Subcutaneous abdominal adipose tissue (tissue), 5 donors: Measurements from ENCODE around the gene NFATC2IP.

Source experiments
- H3K27ac ChIP-seq: one replicate; pipeline ENCODE4 v1.7.0; 2013; ENCODE audit warnings: low read depth, mild to moderate bottlenecking, inconsistent platforms, low read length, moderate library complexity
- H3K27me3 ChIP-seq, 5 donors: one replicate each; pipeline ENCODE4 v1.7.0; 2013; ENCODE audit warnings: low read length in 5 of 5, inconsistent platforms in 1 of 5; ENCODE audit not compliant: control insufficient read depth in 5 of 5, insufficient read depth in 4 of 5
- H3K36me3 ChIP-seq, 5 donors: one replicate each; pipeline ENCODE4 v1.7.0; 2013; ENCODE audit warnings: low read length in 5 of 5; ENCODE audit not compliant: control insufficient read depth in 5 of 5, insufficient read depth in 5 of 5
- H3K4me1 ChIP-seq, 5 donors: one replicate each; pipeline ENCODE4 v1.7.0; 2013; ENCODE audit warnings: low read length in 5 of 5, mild to moderate bottlenecking in 3 of 5, moderate library complexity in 1 of 5; ENCODE audit not compliant: control insufficient read depth in 5 of 5, insufficient read depth in 5 of 5
- H3K4me3 ChIP-seq, 5 donors: one replicate each; pipeline ENCODE4 v1.7.0; 2013; ENCODE audit warnings: low read length in 5 of 5, low read depth in 1 of 5
- H3K9ac ChIP-seq, 5 donors: one replicate each; pipeline ENCODE4 v1.7.0; 2013; ENCODE audit warnings: low read length in 5 of 5, mild to moderate bottlenecking in 4 of 5, moderate library complexity in 3 of 5
- H3K9me3 ChIP-seq, 5 donors: one replicate each; pipeline ENCODE4 v1.7.0; 2013; ENCODE audit warnings: low read length in 5 of 5; ENCODE audit not compliant: control insufficient read depth in 5 of 5
- donor health status: healthy.
- donor health status: healthy.
- donor health status: healthy.
- donor health status: healthy.
- donor health status: healthy.

The NFATC2IP gene

GRCh38 chr16:29007730-29008593, 57.2 kb downstream of the NFATC2IP start:
- H3K27ac ChIP-seq: no peak overlapping the region
- H3K27me3 ChIP-seq: peaks cover 0 to 6% (median 0%) of the 10 kb centered on the region in 5 donors
- H3K9me3 ChIP-seq: no peaks in the 10 kb centered on the region
- H3K9ac ChIP-seq: no peak overlapping the region
- H3K36me3 ChIP-seq: no peaks in the 10 kb centered on the region
- H3K4me3 ChIP-seq: no peak overlapping the region
- no peaks in the 10 kb centered on the region for H3K4me1 ChIP-seq

- Histone ChIP-seq H3K4me1 (no peaks in the 10 kb centered on the region), H3K36me3 (no peaks in the 10 kb centered on the region), H3K9me3 (no peaks in the 10 kb centered on the region), H3K9ac (no peak overlapping the region), H3K4me3 (no peak overlapping the region), H3K27me3 (peaks cover 0 to 6% (median 0%) of the 10 kb centered on the region in 5 donors), H3K27ac (no peak overlapping the region)
Measured at GRCh38 chr16:29009050-29009837, 58.5 kb downstream of the NFATC2IP start.

GRCh38 chr16:29009838-29010166, 59.1 kb downstream of the NFATC2IP start:
- H3K27ac ChIP-seq: no peak overlapping the region
- no peaks in the 10 kb centered on the region for H3K9me3 ChIP-seq
- no peaks in the 10 kb centered on the region for H3K4me1 ChIP-seq
- H3K9ac ChIP-seq: no peak overlapping the region
- no peak overlapping the region for H3K4me3 ChIP-seq
- H3K36me3 ChIP-seq: no peaks in the 10 kb centered on the region
- H3K27me3 ChIP-seq: peaks cover 0 to 6% (median 0%) of the 10 kb centered on the region in 5 donors

- Histone ChIP-seq H3K4me3 (no peak overlapping the region), H3K27me3 (peaks cover 0 to 6% (median 0%) of the 10 kb centered on the region in 5 donors), H3K9me3 (no peaks in the 10 kb centered on the region), H3K27ac (no peak overlapping the region), H3K4me1 (no peaks in the 10 kb centered on the region), H3K9ac (no peak overlapping the region), H3K36me3 (no peaks in the 10 kb centered on the region)
Measured at GRCh38 chr16:29011112-29011511, 60.4 kb downstream of the NFATC2IP start.

- Histone ChIP-seq H3K27ac (no peak overlapping the region), H3K27me3 (peaks cover 0 to 6% (median 0%) of the 10 kb centered on the region in 5 donors), H3K9ac (no peak overlapping the region), H3K9me3 (no peaks in the 10 kb centered on the region), H3K36me3 (no peaks in the 10 kb centered on the region), H3K4me3 (no peak overlapping the region), H3K4me1 (no peaks in the 10 kb centered on the region)
Measured at GRCh38 chr16:29011851-29012250, 61.1 kb downstream of the NFATC2IP start.

- Histone ChIP-seq H3K9me3 (no peaks in the 10 kb centered on the region), H3K9ac (no peak overlapping the region), H3K36me3 (no peaks in the 10 kb centered on the region), H3K4me1 (no peaks in the 10 kb centered on the region), H3K4me3 (no peak overlapping the region), H3K27ac (no peak overlapping the region), H3K27me3 (peaks cover 0 to 5% (median 0%) of the 10 kb centered on the region in 5 donors)
Measured at GRCh38 chr16:29012913-29013553, 62.3 kb downstream of the NFATC2IP start.

GRCh38 chr16:29014561-29015069, 63.9 kb downstream of the NFATC2IP start:
- H3K4me3 ChIP-seq: no peak overlapping the region
- H3K9me3 ChIP-seq: no peaks in the 10 kb centered on the region
- H3K27me3 ChIP-seq: no peaks in the 10 kb centered on the region
- H3K36me3 ChIP-seq: no peaks in the 10 kb centered on the region
- no peak overlapping the region for H3K9ac ChIP-seq
- H3K27ac ChIP-seq: no peak overlapping the region
- no peaks in the 10 kb centered on the region for H3K4me1 ChIP-seq
